22Rv1 (cell line): ENCODE data around the gene HPS6.
A peak's percentile ranks its signal among the peaks of the same experiment; 100 is the strongest.

Experiments
- H3K27ac ChIP-seq: fragments of 450-650 bp; 2 replicates; pipeline ENCODE4 v1.5.1; 2017
- ZFX ChIP-seq: fragments of 450-650 bp; IDR thresholded peaks from 2 replicates; pipeline ENCODE4 v1.6.1; 2017; ENCODE audit warnings: antibody characterized with exemption, borderline replicate concordance
- TF ChIP-seq, protein P1 (sequence below): fragments of 450-650 bp; IDR thresholded peaks from 2 replicates; pipeline ENCODE4 v1.5.1; 2017; ENCODE audit warnings: mild to moderate bottlenecking

HPS6 gene

DNA sequence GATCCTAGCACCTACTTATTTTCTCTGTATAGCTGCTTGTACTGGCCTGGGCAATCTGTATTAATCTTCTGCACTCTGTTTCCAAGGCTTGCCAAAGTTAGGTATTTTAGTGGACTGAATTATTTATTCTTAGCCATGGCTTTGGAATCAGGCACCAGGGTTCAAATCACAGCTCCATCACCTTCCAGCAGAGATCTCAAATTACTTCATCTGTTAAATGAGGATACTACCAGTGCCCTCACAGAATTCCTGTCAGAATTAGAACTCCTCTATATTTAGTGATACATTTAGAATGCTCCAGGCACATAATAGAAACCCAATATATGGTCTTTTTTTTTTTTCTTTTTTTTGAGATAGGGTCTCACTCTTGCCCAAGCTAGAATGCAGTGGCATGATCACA is 26.7 kb upstream of the HPS6 start:
- no peak overlapping the region for H3K27ac ChIP-seq
- no peak for TF ChIP-seq ZFX
- TF ChIP-seq, protein P1, sequence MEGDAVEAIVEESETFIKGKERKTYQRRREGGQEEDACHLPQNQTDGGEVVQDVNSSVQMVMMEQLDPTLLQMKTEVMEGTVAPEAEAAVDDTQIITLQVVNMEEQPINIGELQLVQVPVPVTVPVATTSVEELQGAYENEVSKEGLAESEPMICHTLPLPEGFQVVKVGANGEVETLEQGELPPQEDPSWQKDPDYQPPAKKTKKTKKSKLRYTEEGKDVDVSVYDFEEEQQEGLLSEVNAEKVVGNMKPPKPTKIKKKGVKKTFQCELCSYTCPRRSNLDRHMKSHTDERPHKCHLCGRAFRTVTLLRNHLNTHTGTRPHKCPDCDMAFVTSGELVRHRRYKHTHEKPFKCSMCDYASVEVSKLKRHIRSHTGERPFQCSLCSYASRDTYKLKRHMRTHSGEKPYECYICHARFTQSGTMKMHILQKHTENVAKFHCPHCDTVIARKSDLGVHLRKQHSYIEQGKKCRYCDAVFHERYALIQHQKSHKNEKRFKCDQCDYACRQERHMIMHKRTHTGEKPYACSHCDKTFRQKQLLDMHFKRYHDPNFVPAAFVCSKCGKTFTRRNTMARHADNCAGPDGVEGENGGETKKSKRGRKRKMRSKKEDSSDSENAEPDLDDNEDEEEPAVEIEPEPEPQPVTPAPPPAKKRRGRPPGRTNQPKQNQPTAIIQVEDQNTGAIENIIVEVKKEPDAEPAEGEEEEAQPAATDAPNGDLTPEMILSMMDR: no peak

DNA sequence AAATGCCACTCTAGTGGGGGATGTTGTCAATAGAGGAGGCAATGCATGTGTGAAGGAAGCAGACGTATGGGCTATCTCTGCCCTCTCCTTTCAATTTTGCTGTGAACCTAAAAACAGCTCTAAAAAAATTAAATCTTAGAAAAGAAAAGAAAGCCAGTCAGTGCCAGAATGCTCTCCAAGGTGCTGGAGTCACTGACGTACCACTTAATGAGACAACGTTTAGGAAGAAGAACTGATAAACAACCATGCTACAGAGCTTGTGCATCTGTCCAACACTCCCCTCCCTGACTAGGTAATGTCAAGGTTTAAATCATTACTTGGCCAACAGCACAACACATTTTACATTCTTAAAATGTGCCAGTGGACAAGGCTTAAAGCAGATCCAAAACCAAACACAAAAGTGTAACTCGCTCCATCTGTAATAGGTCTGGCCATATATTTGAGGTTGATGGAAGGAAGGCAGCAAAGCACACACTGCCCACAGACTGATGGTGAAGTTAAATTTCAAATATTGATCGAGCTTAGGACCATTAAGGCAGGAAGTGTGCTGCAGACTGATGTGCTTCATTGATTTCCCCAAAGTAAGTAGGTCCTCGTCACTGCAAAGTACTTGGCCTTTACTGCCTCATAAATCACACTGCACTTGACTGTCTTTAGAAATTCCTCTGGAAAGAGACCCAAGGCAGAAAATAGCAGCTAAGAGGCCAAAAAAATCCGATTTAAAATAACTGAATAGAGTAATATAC is 24.7 kb upstream of the HPS6 start:
- TF ChIP-seq ZFX: no peak
- TF ChIP-seq, protein P1: no peak
- H3K27ac ChIP-seq: no peak overlapping the region

DNA sequence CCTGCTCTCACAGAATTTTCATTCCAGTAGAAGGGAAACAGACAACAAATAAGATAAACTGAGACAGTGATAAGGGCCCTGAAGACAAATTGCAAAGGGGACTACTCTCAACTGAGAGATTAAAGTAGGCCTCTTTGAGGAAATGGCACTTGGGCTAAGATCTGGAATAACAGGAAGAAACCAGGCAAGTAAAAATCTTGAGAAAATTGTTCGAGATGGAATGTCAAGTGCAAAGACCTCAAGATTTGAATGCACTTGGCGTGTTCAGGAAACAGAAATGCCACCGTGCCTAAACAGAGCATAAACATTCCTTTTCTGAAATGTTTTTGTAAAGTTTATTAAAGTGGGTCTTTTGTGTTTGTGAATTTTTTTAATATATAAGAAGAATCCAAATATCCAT is 19.9 kb upstream of the HPS6 start:
- no peak for TF ChIP-seq ZFX
- TF ChIP-seq, protein P1: no peak
- no peak overlapping the region for H3K27ac ChIP-seq

GRCh38 chr10:102046095-102046494 is 19.1 kb upstream of the HPS6 start:
- TF ChIP-seq, protein P1: no peak
- TF ChIP-seq ZFX: no peak
- H3K27ac ChIP-seq: no peak overlapping the region

- H3K27ac ChIP-seq: peak overlapping the region; percentile 83
These were observed 10.1 kb upstream of the HPS6 start for GRCh38 chr10:102054881-102055646.

GRCh38 chr10:102055647-102056419 is 9.3 kb upstream of the HPS6 start, which contains the start of gene ARMH3:
TSS of gene ARMH3 (minus strand) at chr10:102056173. CDS start at chr10:102040114, 16,059 bp downstream.
- TF ChIP-seq, protein P1: no peak
- no peak for TF ChIP-seq ZFX
- peak within 1 kb of the TSS; percentile 83 for H3K27ac ChIP-seq

- no peak for TF ChIP-seq ZFX
- TF ChIP-seq, protein P1: no peak
- H3K27ac ChIP-seq: no peak overlapping the region
These were observed 5.2 kb upstream of the HPS6 start for GRCh38 chr10:102059987-102060386.
